Gastrocnemius medialis (tissue), 4 donors: ENCODE measurements around the gene TBCA. TPM values are rescaled to one million over a fixed set of nuclear protein-coding genes. Genes with fewer than 3 reads are reported as not detected.

Experiments
- ATAC-seq, 2 donors: fragments of 150-250 bp; one replicate each; pipeline ENCODE4 v1.9.1; 2016
- DNase-seq, 2 donors: peaks; one replicate each; pipeline ENCODE4 v3.0.0-alpha.2; 2019
- H3K27ac ChIP-seq, 4 donors: fragments of 200-600 bp; sonication (generic); 1 replicate in 1 of 4; 2 replicates in 3 of 4; pipeline ENCODE4 v1.5.1; 2016 to 2018; ENCODE audit warnings: mild to moderate bottlenecking in 2 of 4, moderate library complexity in 1 of 4
- H3K27me3 ChIP-seq, 3 donors: fragments of 200-600 bp; sonication (generic) in 2 of 3; 1 replicate in 1 of 3; 2 replicates in 2 of 3; pipeline versions ENCODE4 v1.5.1 to v1.6.0; 2016 to 2019; ENCODE audit warnings: mild to moderate bottlenecking in 1 of 3, moderate library complexity in 1 of 3
- H3K36me3 ChIP-seq, 2 donors: fragments of 200-600 bp; sonication (generic) in 1 of 2; one replicate each; pipeline ENCODE4 v1.5.1; 2017 to 2018
- H3K4me1 ChIP-seq, 2 donors: fragments of 200-600 bp; sonication (generic) in 1 of 2; one replicate each; pipeline ENCODE4 v1.5.1; 2016 to 2017; ENCODE audit warnings: mild to moderate bottlenecking in 2 of 2
- H3K4me3 ChIP-seq, 4 donors: fragments of 200-600 bp; sonication (generic) in 3 of 4; 1 replicate in 1 of 4; 2 replicates in 3 of 4; pipeline ENCODE4 v1.5.1; 2016 to 2019; ENCODE audit warnings: mild to moderate bottlenecking in 2 of 4
- H3K9me3 ChIP-seq, 3 donors: fragments of 200-600 bp; sonication (generic) in 2 of 3; 1 replicate in 1 of 3; 2 replicates in 2 of 3; pipeline ENCODE4 v1.5.1; 2016 to 2019
- POLR2A ChIP-seq, 2 donors: fragments of 450-650 bp; IDR thresholded peaks; one replicate each; pipeline ENCODE4 v1.6.1; 2017; ENCODE audit warnings: antibody characterized with exemption in 2 of 2, mild to moderate bottlenecking in 2 of 2, moderate library complexity in 2 of 2
- in situ Hi-C, 4 donors: fragments of 200-750 bp; cut with MboI; loops; one replicate each; pipeline versions ENCODE4 v1.15.0 to v1.8.0; 2017; ENCODE audit warnings: low sequenced_read_pairs in 4 of 4
- intact Hi-C: fragments of 100-400 bp; cut with DNase I; formaldehyde crosslinking; loops from one replicate; pipeline ENCODE4 v1.15.1; 2023; ENCODE audit warnings: low total_unique reads
- total RNA-seq, 4 donors: library from RNA; depleted of rRNA; stranded (reverse); fragments of >200 nt; gene quantifications; one replicate each; pipeline versions ENCODE4 v1.1.0 to v1.2.3, GENCODE V29; 2016
- TF ChIP-seq, protein P1 (sequence below), 5 experiments: fragments of 450-650 bp in 3 of 5; fragments of 200-600 bp in 2 of 5; sonication (generic) in 2 of 5; IDR thresholded peaks in 4 of 5; conservative IDR thresholded peaks in 1 of 5; 1 replicate in 4 of 5; 2 replicates in 1 of 5; pipeline ENCODE4 v1.5.1; 2016 to 2019; ENCODE audit warnings: antibody characterized with exemption in 5 of 5, mild to moderate bottlenecking in 3 of 5, moderate library complexity in 3 of 5

TBCA gene
- total RNA-seq, 4 donors from 2014 or later, result 63.7 to 106 (median 88.1) TPM

DNA sequence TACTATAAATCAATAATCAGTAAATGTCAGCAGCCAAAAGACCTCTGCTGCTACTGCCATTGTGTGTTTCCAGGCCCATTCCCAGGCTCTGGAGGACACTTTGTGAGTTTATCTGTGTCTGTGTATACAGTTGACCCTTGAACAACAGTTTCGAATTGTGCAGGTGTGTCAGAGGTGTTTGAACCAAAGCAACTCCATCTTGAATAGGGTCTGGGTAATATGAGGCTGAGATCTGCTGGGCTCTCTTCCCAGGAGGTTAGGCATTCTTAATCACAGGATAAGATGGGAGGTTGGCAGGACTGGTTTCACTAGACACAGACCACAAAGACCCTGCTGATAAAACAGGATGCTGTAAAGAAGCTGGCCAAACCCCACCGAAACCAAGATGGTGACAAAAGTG, 2.3 kb upstream of the TBCA start:
- Histone ChIP-seq H3K9me3 (no peaks in the 10 kb centered on the region), H3K4me1 (peaks cover 17 to 21% of the 10 kb centered on the region in 2 donors), H3K4me3 (no peak overlapping the region), H3K36me3 (peaks cover 0 to 6% of the 10 kb centered on the region in 2 donors), H3K27ac (no peak overlapping the region), H3K27me3 (no peaks in the 10 kb centered on the region)
- ATAC-seq (no peak), DNase-seq (no peak)
- TF ChIP-seq, protein P1, sequence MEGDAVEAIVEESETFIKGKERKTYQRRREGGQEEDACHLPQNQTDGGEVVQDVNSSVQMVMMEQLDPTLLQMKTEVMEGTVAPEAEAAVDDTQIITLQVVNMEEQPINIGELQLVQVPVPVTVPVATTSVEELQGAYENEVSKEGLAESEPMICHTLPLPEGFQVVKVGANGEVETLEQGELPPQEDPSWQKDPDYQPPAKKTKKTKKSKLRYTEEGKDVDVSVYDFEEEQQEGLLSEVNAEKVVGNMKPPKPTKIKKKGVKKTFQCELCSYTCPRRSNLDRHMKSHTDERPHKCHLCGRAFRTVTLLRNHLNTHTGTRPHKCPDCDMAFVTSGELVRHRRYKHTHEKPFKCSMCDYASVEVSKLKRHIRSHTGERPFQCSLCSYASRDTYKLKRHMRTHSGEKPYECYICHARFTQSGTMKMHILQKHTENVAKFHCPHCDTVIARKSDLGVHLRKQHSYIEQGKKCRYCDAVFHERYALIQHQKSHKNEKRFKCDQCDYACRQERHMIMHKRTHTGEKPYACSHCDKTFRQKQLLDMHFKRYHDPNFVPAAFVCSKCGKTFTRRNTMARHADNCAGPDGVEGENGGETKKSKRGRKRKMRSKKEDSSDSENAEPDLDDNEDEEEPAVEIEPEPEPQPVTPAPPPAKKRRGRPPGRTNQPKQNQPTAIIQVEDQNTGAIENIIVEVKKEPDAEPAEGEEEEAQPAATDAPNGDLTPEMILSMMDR (IDR thresholded peaks at IDR 0.05 in 4 of 5, conservative IDR thresholded peaks at IDR 0.05 in 1 of 5), result no peak
- TF ChIP-seq POLR2A (IDR thresholded peaks at IDR 0.05), result no peak
- in situ Hi-C loops (no loop called here), intact Hi-C loops (loop anchor here (5.0 to 10.0 kb wide), 3 partner anchors 134 to 514 kb away; partner anchors contain the start of genes AP3B1 and WDR41)

GRCh38 chr5:77777911-77778310, 1.8 kb upstream of the TBCA start:
- no peaks in the 10 kb centered on the region for H3K27me3 ChIP-seq
- H3K27ac ChIP-seq, result no peak overlapping the region
- TF ChIP-seq, protein P1 (IDR thresholded peaks at IDR 0.05 in 4 of 5, conservative IDR thresholded peaks at IDR 0.05 in 1 of 5), result no peak
- TF ChIP-seq POLR2A (IDR thresholded peaks at IDR 0.05), result no peak
- no peaks in the 10 kb centered on the region for H3K9me3 ChIP-seq
- intact Hi-C loops, result loop anchor here (5.0 to 10.0 kb wide), 3 partner anchors 133 to 514 kb away; partner anchors contain the start of genes AP3B1 and WDR41
- peaks cover 22 to 26% of the 10 kb centered on the region in 2 donors for H3K4me1 ChIP-seq
- no peak for DNase-seq
- peaks cover 0 to 7% of the 10 kb centered on the region in 2 donors for H3K36me3 ChIP-seq
- in situ Hi-C loops, result no loop called here
- no peak overlapping the region for H3K4me3 ChIP-seq
- no peak for ATAC-seq

DNA sequence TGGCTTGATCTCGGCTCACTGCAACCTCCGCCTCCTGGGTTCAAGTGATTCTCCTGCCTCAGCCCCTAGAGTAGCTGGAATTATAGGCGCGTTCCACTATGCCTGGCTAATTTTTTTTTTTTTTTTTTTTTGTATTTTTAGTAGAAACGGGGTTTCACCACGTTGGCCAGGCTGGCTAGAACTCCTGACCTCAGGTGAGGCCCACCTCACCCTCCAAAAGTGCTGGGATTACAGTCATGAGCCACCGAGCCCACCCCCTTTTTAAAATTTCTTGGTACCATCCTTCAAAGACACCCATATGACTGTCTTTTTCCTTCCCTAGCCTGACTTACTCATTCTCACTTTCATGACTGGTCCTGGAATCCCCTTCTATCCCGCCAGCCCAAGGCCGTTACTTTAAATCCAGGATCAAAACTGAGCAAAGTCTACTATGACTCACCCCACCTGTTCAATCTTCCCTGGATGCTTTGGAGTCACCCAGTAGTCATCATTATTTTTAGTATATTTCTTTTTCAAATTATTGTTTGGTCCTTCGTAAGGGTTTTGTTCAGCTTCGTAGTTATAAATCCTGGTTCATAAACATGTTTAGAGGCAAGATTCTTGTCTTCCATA, 1.2 kb upstream of the TBCA start:
- in situ Hi-C loops, result no loop called here
- no peak for ATAC-seq

GRCh38 chr5:77776554-77777206, 541 bp upstream of the TBCA start:
- Histone ChIP-seq H3K27ac (peak overlapping the region; percentile 86 to 99 (median 98)), H3K36me3 (peaks cover 0 to 7% of the 10 kb centered on the region in 2 donors), H3K4me3 (peak overlapping the region; percentile 68 to 96 (median 86)), H3K27me3 (no peaks in the 10 kb centered on the region), H3K4me1 (peaks cover 34 to 37% of the 10 kb centered on the region in 2 donors), H3K9me3 (no peaks in the 10 kb centered on the region)
- intact Hi-C loops, result loop anchor here (5.0 to 10.0 kb wide), 3 partner anchors 132 to 516 kb away; partner anchors contain the start of genes AP3B1 and WDR41
- in situ Hi-C loops, result no loop called here
- DNase-seq (no peak), ATAC-seq (no peak)
- TF ChIP-seq POLR2A (IDR thresholded peaks at IDR 0.05), result no peak
- TF ChIP-seq, protein P1 (IDR thresholded peaks at IDR 0.05 in 4 of 5, conservative IDR thresholded peaks at IDR 0.05 in 1 of 5), result no peak

More for the DNA sequence above, 1.2 kb upstream of the TBCA start:
- H3K4me1 ChIP-seq, result peaks cover 27 to 31% of the 10 kb centered on the region in 2 donors
- no peaks in the 10 kb centered on the region for H3K9me3 ChIP-seq
- H3K36me3 ChIP-seq, result peaks cover 0 to 7% of the 10 kb centered on the region in 2 donors
- intact Hi-C loops, result loop anchor here (5.0 to 10.0 kb wide), 3 partner anchors 133 to 515 kb away; partner anchors contain the start of genes AP3B1 and WDR41
- DNase-seq, result no peak
- no peak overlapping the region for H3K27ac ChIP-seq
- no peak for TF ChIP-seq POLR2A (IDR thresholded peaks at IDR 0.05)
- TF ChIP-seq, protein P1 (IDR thresholded peaks at IDR 0.05 in 4 of 5, conservative IDR thresholded peaks at IDR 0.05 in 1 of 5), result no peak
- no peak overlapping the region for H3K4me3 ChIP-seq
- no peaks in the 10 kb centered on the region for H3K27me3 ChIP-seq
